HG03196 (cell line): ENCODE results near the gene ZNF451.
"Not testable (repeated sequence)": the region's sequence is repeated elsewhere in the genome, so short reads cannot be mapped to it uniquely, and the experiment has no call there.

ENCODE experiments used
- ATAC-seq: cut with Tn5 transposase; IDR thresholded peaks from one replicate; pipeline ENCODE4 v1.9.1; 2021; ENCODE audit not compliant: unreplicated experiment

Gene ZNF451

DNA sequence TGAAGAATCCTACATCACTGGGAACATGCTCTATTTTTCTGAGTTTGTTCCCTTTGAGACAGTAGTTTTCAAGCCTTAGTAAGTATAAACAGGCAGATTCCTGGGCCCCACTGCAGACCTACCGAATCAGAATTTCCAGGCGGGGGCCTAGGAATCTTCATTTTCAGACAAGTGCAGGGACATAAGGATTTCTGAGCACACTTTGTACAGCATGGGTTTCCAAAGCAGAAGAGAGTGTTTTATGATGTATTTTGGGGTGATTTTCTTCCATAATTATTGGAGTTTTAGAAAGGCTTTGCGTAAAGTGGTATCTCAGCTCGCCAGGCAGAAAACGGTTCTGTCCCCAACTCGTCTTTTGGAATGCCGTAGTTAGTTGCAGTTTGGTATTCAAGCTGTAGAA lies 1.4 kb downstream of the ZNF451 start:
- not testable (repeated sequence) for ATAC-seq

DNA sequence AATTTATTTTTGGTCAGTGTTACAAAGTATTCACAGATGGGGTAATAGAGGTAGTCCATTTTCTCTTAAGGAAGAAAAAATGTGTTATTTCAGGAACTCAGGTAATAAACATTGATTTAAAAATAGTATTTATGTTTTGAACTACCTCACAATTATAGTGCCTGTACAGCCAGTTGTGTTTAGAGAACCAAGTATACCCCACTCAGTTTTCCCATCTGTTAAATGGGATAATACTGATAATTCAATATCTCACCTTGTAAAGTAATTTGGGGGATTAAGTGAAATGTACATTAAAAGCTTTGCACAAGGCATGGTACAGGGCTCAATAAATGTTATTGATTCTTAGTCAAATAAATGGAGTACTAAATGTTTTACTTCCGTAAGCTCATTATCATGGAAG lies 4.7 kb downstream of the ZNF451 start:
- ATAC-seq, result no peak

DNA sequence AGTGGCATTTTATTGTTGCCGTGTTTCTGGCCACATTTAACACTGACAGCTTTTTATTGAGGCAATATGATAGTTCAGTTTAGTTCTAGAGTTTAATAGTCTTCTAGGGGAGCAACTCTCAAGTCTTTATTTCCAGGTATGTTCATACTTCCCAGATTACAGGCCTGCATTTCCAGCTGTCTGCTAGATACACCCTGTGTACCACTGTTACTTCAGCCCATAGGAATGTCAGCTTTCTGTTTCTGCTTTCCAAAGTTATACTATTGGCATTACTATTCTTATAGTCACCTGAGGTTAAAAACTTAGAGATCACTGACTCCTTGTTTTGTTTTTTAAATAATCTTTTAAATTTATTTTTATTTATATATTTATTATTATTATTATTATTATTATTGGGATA lies 7.6 kb downstream of the ZNF451 start:
- ATAC-seq, result no peak

DNA sequence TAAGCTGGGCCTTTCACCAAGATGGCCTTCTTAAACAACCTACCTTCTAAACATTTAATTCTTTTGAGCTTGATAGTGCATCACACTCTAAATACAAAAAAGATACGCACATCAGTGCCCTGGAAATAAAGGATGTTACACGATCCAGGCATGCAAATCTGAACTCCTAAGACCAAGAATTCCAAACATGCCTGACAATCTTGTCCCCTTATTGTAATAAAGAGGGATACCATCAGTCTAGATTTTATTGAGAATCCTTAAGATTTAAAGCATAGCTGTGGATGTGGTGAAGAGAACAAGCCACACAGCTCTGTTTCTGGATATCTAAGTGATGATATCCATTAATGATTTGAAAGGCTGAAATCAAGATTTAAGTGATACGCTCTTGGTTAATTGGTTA lies 13.0 kb downstream of the ZNF451 start:
- ATAC-seq, result no peak

DNA sequence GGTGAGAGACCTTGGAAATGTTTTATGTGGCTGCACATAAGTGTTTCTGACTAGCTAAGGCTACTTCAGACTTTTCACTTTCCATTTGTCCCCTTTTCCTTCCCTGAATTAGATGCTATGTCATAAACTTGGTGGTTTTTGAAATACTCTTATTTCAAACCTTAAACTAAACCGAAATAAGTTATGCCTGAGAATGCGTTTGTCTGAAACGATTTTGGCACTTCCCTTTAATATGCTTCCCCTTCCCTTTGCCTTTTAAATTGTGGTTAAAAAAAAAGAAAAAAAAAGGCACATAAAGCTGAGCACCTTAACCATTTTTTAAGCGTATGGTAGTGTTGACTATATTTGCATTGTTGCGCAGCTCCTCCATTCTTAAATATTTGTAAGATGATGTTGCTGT lies 14.3 kb downstream of the ZNF451 start:
- no peak for ATAC-seq

DNA sequence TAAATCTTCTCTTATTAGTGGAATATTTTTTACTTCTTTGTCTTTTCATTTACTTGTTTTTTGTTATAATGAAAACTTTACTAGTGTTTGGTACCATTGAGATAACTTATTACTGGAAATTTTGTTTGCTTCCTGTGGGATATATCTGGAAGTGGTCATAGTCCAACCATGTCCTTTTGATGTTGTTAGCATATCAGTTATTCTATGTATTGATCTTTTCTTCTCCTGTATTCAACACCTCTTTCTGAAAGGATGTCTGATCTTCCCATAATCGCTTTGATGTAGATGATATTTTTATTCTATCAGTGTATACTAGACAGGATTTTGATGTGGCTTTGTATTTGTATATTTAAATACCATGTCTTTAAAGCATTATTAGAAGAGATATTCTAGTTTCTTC lies 17.0 kb downstream of the ZNF451 start:
- no peak for ATAC-seq

DNA sequence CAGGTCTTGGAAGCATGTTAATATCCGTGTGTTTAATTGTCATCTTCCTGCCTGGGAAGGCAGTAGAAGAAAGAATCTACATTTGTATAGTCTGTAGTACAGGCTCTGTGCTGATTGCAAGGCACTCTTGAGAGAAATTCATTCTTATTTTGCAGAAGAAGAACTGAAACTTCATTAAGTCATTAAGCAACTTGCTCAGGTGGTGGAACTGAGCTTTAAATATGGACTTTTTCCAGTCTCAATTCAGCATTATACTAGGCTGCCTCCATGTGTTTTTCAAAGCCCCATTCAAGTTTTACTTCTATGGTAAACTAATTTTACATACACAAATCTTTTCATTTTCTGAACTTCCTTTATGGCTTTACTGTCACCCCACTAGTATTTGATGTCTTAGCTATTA lies 18.7 kb downstream of the ZNF451 start:
- ATAC-seq, result peak; percentile 74

DNA sequence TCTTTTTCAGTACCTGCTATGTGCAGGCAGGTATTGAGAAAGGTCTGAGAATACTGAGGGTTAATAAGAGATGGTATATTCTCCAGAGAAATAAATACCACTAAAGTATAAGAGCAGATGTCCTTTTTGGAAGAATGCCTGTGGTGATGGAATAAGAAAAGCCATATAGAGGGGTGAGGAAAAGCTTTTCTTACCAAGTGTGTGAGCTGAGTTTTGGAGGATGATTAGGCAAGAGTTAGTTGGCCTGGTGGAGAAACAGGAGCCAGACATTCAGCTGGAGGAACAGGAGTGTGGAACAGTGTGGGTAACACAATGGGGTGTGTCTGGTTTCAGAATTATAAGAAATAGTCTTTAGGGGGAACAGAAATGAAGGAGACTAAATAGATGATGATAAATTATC lies 19.9 kb downstream of the ZNF451 start:
- no peak for ATAC-seq

DNA sequence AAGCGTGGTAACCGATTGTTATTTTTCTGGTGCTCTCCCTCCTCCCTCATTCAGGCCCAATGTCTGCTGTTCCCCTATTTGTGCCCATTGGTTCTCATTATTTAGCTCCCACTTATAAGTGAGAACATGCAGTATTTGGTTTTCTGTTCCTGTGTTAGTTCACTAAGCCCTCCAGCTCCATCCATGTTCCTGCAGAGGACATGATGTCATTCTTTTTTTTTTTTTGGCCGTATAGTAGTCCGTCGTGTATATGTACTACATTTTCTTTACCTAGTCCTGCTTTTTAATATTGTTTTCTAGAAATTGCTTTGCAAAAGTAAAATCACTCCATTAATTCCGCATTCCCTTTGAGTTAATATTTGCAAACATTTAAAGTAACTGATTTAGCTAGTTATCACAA lies 23.1 kb downstream of the ZNF451 start:
- ATAC-seq, result no peak

DNA sequence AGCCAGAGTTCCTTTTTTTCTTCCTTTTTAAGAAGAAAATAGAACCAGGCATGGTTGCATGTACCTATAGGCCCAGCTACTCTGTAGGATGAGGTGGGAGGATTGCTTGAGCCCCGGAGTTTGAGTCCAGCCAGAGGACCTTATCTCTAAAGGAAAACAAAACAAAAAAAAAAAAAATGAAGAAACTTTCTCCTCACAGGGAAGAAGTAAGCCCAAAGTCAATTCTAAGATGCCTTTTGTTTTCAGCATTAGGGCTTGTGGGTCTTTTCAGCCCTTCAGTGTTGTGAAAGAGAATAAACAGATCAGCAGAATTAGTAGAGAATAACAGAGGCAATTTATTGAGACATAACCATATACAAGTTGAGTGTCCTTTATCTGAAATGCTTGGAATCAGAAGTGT lies 26.8 kb downstream of the ZNF451 start:
- no peak for ATAC-seq

DNA sequence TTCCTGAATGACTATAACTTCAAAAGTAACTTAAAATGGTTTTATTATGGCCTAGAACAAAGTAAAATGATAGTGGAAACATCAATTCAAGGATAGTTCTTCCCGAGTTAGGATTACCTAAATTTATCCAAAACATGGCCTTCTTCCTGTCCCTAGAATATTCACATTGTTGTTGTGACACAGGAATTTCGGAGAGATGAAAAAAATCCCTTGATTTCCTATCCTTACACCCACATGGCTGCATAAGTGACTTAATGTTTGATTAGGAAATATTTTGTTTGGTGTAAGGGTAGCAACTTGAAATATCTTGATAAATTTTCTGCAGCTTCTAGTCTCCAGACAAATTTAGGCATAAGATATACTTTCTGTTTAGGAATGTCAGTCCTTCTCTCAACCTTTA lies 27.8 kb downstream of the ZNF451 start:
- ATAC-seq, result no peak

DNA sequence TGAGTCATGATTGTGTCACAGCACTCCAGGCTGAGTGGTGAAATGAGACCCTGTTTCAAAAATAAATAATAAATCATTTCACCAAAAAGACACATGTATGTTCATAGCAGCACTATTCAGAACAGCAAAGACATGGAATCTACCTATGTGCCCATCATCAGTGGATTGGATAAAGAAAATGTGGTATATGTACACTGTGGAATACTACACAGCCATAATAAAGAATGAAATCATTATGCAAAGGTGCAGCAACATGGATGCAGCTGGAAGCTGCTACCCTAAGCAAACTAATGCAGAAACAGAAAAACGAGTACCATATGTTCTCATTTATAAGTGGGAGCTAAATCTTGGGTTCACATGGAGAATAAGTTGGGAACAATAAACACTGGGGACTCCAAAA lies 33.1 kb downstream of the ZNF451 start:
- ATAC-seq, result no peak

DNA sequence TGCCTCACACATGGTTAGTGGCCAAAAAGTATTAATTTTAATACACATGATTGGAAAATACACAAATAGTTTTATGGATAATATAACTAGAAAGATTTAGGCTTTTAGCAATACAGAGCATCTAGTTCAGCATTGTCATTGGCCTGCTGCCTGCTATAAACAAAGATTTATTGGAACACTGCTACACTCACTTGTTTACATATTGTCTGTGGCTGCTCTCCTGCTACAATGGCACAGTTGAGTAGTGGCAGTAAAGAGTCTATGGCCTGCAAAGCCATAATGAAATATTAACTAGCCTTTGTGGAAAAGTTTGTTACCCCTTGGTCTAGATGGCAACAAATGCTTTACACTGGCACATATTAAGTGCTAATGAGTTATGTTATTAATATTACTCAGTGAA lies 37.8 kb downstream of the ZNF451 start:
- no peak for ATAC-seq

DNA sequence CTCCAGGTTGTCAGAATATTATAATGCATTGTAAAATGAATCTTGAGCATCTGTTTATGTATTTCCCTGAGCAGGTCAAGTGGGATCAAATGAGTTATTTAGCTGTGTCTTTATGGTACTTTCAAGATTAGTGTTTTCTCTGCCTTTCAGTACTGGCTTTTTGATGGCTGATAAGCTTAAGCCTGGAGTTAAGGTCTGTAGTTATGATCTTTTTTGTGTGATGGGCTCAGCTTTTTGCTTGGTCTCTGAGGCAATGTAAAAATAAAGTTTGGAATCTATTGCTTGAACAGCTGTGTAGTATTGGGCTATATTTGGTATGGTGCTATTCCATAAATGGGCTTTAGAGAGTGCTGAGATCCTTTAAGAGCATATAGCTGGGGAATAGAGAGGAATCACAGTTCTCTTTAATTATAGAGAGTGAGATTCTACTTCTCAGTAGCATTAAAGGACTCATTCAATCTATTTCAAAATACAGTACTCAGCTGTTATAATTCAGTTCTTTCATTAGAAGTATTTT lies 40.7 kb downstream of the ZNF451 start:
- ATAC-seq, result no peak

DNA sequence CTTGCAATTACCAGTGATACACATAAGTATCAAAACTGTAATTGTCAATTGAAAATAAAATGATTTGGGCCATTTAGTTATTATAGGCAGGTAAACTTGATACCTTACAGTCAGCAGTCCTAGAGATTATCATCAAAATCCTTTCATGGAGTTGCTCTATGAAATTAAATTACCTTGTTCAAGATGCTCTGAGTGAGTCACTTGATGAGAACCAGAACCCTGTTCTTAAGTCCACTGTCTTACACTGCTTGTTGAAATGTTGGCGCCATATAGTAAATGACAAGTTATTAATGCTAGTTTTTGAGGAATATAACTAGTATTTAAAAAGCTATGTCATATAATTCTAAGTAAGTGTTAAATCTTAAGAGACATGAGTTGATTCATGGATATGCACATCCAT lies 45.0 kb downstream of the ZNF451 start:
- no peak for ATAC-seq

DNA sequence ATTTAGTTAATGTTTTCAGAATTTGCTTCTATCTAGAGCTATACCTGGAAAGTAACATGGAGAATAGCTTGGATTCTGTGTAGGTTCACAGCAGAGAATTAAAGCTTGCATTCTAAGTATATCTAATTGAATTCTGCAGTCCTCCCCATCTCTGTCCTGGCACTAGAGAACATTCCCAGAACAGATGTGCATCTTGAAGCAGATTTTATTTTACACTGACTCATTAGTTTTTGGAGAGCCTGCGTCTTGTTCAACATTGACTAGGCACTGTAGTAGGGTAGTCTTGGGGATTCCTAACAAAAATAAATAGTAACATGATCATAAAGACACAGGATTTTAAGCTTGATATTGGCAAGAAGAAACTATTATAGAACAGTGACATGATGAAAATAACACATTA lies 45.9 kb downstream of the ZNF451 start:
- no peak for ATAC-seq

DNA sequence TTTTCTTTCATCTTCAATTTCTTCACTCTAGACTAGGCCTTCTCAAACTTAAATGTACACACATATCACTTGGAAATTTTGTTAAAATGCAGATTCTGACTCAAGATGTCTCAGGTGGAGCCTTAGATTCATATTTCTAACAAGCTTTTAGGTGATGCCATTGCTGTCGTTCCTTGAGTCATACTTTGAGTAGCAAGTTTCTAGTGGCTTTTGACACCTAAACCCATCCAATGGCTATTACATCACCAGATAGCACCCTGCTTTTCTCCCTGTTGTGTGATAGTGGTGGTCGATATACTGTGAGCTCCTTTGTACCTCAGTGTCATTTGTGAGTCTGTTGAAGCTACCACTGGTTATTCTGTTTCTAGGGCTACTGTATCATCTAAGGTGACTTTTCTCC lies 47.4 kb downstream of the ZNF451 start:
- no peak for ATAC-seq

DNA sequence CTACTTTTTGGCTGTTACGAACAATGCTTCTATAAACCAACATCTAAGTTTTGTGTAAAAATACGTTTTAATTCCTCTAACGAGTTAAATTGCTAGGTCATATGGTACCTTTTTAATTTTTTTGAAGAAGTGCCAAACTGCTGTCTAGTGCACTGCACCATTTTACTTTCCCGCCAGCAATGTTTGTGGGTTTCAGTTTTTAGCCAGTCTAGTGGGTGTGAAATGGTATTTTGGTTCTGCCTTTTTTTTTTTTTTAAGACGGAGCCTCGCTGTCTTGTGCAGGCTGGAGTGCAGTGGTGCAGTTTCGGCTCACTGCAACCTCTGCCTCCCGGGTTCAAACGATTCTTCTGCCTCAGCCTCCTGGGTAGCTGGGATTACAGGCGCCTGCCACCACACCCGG lies 48.0 kb downstream of the ZNF451 start:
- no peak for ATAC-seq

DNA sequence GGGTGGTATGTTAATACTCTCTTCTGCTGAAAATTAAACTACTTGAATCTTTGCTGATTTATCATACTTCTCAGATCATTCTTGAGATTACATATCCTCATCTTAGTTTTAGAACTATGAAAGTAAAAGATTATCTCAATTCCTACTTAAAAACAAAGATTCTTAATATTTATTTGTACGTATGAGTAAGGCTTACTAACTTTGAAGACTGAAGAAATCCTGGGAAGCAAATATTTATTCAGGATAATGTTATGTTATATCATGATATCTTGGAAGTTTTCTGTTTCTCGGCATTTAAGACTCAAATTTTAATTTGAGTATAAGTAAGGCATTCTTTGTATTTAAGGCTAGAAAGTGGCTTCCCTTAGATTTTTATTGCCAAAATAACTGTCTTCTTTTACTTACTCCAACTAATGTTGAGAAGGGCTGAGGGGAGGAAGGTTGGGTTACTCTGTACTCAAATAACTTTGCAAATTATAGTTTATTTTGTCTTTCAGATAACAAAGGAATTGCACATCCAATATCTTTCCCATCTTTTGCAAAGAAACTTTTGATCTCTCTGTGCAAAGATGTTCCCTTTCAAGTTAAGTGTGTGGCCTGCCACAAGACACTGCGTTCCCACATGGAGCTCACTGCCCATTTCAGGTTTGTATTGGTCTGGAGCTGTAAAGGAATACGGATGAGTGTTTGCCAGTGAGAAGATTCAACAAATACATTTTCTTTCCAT lies 51.6 kb downstream of the ZNF451 start:
- no peak for ATAC-seq

DNA sequence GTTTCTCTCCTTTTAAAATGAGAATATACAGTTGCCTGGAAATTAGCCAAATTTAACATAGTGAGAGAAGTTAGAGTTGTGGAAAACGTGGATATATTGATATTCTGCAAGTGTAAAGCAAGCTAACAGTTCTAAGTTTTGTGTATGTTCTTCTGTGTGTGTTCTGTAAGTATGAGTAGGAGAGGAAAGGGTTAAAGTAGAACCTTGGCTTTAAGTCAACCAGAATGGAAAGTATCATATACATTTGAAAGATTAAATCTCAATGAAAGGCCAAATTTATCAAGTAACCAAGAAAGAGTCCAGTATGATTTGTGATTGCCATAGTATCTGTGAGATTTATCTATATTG lies 52.2 kb downstream of the ZNF451 start:
- ATAC-seq, result no peak

DNA sequence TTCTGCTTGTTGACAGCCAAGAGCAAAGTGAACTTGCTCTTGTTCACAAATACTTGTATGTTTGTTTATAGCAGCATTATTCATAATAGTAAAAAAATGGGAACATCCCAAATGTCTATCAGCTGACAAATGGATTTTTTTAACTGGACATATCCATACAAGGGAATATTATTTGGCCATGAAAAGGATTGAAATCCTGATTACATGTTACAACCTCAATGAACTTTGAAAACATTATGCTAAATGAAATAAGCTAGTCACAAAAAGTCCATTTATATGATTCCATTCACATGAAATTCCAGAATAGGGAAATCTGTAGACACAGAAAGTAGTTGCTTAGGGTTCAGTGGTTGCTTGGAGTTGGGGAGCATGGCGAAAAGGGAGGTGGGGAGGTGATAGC lies 53.7 kb downstream of the ZNF451 start:
- no peak for ATAC-seq

DNA sequence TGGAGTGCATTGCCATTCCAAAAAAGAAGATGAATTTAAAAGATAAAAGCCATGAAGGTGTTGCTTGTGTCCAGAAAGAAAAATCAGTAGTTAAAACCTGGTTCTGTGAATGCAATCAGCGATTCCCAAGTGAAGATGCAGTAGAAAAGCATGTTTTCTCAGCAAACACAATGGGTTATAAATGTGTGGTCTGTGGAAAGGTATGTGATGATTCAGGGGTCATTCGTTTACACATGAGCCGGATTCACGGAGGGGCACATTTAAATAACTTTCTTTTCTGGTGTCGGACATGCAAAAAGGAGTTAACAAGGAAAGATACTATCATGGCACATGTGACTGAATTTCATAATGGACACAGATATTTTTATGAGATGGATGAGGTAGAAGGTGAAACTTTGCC lies 57.4 kb downstream of the ZNF451 start:
- no peak for ATAC-seq
